IPS-18c (cell line): ENCODE data around the gene TMEM245.

Experiments used
- H3K4me3 ChIP-seq: 2 replicates; pipeline ENCODE4 v1.7.0; 2013; ENCODE audit warnings: low read depth, mild to moderate bottlenecking, low read length, moderate library complexity; ENCODE audit not compliant: insufficient read depth
- H3K9me3 ChIP-seq: one replicate; pipeline ENCODE4 v1.6.1; 2013; ENCODE audit warnings: mild to moderate bottlenecking, low read length, moderate library complexity; ENCODE audit not compliant: control insufficient read depth, insufficient read depth

TMEM245 gene

GRCh38 chr9:109113892-109114609 lies 5.7 kb downstream of the TMEM245 start:
- Histone ChIP-seq H3K4me3 (no peak overlapping the region), H3K9me3 (no peaks in the 10 kb centered on the region)

DNA sequence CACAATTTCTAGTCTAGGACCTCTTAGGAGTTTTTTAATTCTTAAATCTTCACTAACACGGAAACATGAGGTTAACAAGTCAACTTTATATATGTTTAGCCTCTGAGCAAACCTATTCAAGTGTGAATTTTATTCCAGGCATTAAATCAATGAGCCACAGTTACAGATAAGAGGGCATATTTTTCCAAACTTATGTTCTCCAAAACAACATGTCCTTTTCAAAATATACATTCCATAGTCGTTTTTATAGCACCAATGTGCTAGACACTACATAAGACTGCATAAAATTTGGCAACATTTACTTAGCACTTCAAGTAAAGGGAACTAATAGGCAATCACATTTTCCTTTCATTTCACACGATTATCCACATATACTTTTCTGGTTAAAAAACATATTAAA lies 6.5 kb downstream of the TMEM245 start:
- H3K4me3 ChIP-seq, result no peak overlapping the region
- H3K9me3 ChIP-seq, result no peaks in the 10 kb centered on the region

DNA sequence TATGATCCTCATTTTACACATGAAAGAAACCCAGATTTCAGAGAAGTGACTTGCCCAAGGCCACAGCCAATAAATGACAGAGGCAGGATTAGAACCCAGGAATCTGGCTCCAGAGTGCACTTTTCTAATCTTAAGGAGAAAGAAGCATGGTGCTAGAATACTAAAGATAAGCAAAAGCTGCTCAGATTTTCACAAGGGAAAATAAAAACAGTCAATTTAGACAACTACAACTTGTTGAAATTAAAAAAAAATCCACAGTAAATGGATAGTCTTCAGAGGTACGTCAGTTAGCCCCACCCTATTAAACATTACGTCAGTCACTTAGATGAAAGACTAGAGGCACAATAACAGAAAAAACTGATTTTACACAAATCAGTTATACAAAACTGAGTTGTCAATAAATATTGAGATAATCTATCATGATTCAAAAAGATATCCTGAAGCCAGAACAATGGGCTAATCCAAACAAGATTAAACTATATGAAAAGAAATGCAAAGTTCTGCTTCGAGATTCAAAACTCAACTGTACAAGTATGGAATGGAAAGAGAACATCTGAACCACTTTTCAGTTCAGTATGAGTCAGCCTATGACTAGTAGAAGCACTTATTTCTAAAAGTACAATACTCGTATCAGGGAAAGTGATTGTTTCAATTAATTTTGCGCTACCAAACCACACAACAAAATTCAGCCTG lies 9.3 kb downstream of the TMEM245 start:
- no peaks in the 10 kb centered on the region for H3K9me3 ChIP-seq
- no peak overlapping the region for H3K4me3 ChIP-seq

DNA sequence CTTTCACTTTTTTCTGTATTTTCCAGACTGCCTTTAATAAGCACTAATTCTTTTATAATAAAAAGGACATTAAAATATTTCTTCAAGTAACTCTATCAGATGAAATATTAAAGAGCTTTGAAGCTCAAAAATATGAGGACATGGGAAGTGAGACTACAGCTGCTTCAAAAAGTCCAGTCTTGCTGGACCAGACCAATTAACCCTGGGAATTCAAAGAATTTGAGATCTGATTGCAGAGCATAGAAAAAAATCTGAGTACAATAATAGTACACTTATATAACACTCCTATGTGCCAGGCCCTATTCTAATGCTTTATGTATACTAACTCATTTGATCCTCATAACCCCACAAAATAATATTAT lies 9.8 kb downstream of the TMEM245 start:
- Histone ChIP-seq H3K4me3 (no peak overlapping the region), H3K9me3 (no peaks in the 10 kb centered on the region)

- Histone ChIP-seq H3K9me3 (no peaks in the 10 kb centered on the region), H3K4me3 (no peak overlapping the region)
Measured at GRCh38 chr9:109108318-109108717, 11.4 kb downstream of the TMEM245 start.

GRCh38 chr9:109107402-109108240 lies 12.1 kb downstream of the TMEM245 start:
- Histone ChIP-seq H3K9me3 (no peaks in the 10 kb centered on the region), H3K4me3 (no peak overlapping the region)

GRCh38 chr9:109101810-109102209 lies 17.9 kb downstream of the TMEM245 start:
- no peaks in the 10 kb centered on the region for H3K9me3 ChIP-seq
- no peak overlapping the region for H3K4me3 ChIP-seq

DNA sequence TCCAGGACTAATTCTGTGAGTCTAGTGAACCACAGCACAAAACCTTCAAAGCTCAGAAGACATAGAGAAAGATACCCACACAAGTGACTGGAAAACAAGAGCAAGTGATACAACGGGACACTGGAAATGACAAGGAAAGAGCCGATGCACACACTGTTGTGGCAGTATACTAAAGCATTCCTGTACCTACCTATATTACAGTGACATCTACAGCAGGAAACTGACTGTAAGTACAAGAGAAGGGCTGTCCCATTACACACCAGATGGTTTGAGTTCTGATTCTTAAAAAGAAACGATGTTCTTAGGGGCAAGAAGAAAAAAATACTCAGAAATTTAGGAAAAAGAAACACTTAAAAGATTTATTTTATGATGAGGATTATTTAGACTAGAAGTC lies 18.5 kb downstream of the TMEM245 start:
- Histone ChIP-seq H3K9me3 (no peaks in the 10 kb centered on the region), H3K4me3 (no peak overlapping the region)

- H3K4me3 ChIP-seq, result no peak overlapping the region
Measured at GRCh38 chr9:109100543-109101201, 19.1 kb downstream of the TMEM245 start.

GRCh38 chr9:109098960-109099308 lies 20.8 kb downstream of the TMEM245 start:
- Histone ChIP-seq H3K4me3 (no peak overlapping the region), H3K9me3 (peaks cover 3% of the 10 kb centered on the region)

More at GRCh38 chr9:109100543-109101201, 19.1 kb downstream of the TMEM245 start:
- peaks cover 2% of the 10 kb centered on the region for H3K9me3 ChIP-seq

- Histone ChIP-seq H3K9me3 (peaks cover 3% of the 10 kb centered on the region), H3K4me3 (no peak overlapping the region)
Measured at GRCh38 chr9:109098171-109098959, 21.4 kb downstream of the TMEM245 start.

- Histone ChIP-seq H3K4me3 (no peak overlapping the region), H3K9me3 (peaks cover 3% of the 10 kb centered on the region)
Measured at GRCh38 chr9:109097146-109097545, 22.6 kb downstream of the TMEM245 start.

GRCh38 chr9:109095321-109095720 lies 24.4 kb downstream of the TMEM245 start:
- H3K4me3 ChIP-seq, result no peak overlapping the region
- H3K9me3 ChIP-seq, result peaks cover 3% of the 10 kb centered on the region

DNA sequence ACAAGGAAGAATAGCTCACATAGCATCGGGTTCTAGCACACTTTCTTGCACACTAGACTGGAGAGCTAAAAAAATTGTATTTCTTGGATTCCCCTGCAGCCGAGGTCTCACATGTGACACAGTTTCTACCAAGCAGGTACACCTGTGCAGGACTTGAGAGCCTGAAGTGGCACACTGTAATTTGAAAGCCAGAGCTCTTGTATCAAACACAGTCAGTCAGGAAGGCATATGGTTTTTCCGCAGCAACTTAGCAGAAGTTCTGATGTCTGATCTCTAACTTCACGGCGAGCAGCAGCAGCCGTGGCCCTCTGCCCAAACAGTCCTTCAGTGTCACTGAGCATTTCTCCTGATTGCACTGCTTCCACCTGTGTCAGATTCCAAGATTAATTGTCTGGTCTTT lies 25.5 kb downstream of the TMEM245 start:
- Histone ChIP-seq H3K4me3 (no peak overlapping the region), H3K9me3 (peaks cover 3% of the 10 kb centered on the region)

GRCh38 chr9:109092587-109092986 lies 27.2 kb downstream of the TMEM245 start:
- Histone ChIP-seq H3K9me3 (peaks cover 3% of the 10 kb centered on the region), H3K4me3 (no peak overlapping the region)

DNA sequence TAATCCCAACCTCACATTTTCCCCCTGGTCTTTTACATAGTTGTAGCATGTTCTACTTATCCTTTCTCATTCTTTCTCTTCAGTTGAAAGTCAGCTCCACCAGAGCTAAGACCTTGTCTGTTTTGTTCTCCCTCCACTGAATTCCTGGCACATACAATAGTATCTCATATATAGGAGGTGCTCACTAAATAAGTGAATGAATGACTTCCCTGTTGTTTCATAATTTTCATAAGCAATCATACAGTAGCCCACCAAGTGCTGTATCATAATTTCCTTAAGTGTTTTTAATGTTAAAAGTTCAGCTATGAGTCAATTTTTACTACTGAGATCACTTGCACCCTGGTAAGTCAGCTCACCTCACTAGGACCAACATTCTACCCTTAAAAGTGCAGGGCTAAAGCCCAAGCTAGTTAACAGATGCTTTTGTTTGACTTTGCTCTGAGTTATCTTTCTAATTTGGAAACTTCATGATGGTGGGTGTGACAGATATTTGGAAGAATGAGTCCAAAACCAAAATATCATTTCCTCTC lies 27.6 kb downstream of the TMEM245 start:
- Histone ChIP-seq H3K9me3 (peaks cover 3% of the 10 kb centered on the region), H3K4me3 (no peak overlapping the region)

- Histone ChIP-seq H3K4me3 (no peak overlapping the region), H3K9me3 (no peaks in the 10 kb centered on the region)
Measured at GRCh38 chr9:109088221-109088620, 31.5 kb downstream of the TMEM245 start.
